Measurements from ENCODE around the gene NCAM1.
"Not testable (repeated sequence)": the region's sequence is repeated elsewhere in the genome, so short reads cannot be mapped to it uniquely, and the experiment has no call there.

Gene NCAM1

DNA sequence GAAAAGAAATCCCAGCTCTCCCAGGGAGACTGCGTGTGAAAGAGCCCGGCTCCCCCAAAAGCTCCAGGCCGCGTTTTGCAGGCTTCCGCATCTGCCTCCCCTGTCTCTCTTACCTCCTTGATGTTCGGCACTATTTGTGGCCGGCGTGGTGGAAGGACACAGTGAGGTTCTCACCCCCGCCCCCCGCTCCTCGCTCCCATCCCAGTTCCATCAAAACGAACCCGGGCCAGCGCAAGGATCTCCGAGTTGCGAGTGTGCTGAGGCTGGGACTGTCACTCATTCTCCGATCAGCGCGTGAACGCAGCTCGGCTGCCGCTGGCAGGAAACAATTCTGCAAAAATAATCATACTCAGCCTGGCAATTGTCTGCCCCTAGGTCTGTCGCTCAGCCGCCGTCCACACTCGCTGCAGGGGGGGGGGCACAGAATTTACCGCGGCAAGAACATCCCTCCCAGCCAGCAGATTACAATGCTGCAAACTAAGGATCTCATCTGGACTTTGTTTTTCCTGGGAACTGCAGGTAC is at the start of gene NCAM1:
Gene NCAM1, plus strand, starts transcription at position 275 of the 523 bp plus-strand sequence.
- DNase-seq (ENCODE audit: low spot score): peak; percentile 92

DNA sequence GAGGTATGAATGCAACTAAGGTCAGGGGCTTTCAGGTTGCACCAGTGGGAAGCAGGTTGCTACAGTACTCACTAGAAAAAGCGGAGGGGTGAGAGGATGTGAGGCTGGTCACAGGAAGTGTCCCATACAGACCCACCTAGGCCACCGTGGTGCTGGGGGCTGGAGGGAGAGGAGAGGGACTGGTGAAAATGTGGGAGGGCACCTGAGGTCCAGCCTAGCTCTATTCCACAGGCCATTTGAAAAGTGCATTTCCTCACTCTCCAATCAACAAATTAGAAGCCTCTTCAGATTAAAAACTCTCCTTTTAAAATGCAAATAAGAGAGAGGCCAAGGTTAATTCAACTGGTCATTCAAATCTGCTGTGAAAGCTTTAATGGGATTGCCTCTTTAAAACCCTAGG is 38.6 kb upstream of the NCAM1 start:
- DNase-seq (ENCODE audit: low spot score): no peak

DNA sequence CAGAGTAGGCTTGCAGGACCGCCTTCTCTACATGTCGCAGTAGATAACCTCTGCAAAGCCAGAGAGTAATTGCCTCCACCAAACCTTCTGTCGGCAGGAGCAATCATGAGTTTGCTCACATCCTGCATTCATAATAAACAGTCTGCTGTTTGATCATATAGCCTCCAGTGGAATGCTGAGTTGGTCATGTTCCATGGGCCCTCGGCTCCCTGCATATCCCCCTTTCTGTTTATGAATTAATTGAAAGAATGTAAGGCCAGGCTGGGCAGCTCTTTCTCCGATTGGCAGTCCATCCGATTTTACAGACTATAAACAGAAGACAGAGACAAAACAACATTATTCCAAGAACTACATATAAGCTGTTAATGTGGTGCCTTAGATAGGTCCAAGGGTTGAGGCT is 36.4 kb upstream of the NCAM1 start:
- DNase-seq (ENCODE audit: low spot score): not testable (repeated sequence)

DNA sequence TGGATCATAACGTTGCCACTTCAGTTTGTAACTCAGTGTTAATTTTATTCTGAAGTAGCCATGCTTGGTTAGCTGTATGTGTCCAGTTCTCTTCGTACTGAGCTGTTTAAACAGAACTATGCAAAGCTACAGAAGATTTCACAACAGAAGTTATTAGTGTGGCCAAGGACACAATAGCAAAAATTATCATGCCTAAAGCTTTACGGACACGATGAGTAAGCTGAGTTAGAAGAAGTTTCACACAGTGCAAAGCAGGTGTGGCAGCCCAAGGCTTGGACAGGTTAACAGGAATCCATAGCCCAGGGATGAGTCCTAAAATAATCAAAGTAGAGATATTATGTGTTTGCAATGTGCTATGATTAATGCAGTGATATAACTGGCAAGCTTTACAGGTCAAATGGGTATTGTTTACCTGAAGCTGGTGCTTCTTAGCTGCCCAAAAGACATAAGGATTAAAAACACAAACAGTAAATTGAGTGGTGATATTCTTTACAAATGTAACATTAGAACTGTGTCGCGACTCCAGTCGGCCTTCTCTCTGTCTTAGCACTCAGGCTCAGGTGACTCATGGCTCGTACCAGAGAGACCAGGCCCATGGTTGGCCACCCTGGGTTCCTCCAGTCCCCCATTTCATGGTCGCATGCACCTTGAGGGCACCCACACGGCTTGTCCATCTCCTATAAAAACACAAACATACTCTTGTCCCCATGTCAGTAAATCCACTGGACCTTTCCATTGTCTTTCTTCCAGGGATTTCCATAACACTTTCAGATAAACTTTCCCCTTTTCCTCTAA is 35.5 kb upstream of the NCAM1 start:
- DNase-seq (ENCODE audit: low spot score): no peak

DNA sequence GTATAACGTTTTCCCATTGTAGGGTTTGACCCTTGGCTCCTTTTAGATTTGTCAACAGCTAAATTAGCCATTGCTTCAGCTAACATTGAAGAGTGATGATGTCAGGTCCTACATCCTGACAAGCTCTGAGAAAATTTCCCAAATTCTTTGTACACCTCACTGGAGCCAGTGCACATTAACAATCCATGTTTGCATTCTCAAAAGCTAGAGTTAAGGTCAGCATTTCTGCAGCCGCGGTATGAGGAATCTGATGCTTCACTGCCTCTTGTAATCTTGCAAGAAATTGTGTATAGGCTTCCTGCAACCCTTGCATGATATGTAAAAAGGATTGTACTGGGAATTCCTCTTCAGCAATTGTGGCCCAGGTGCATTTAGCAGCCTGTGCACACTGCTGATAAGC is 33.1 kb upstream of the NCAM1 start:
- no peak for DNase-seq (ENCODE audit: low spot score)

DNA sequence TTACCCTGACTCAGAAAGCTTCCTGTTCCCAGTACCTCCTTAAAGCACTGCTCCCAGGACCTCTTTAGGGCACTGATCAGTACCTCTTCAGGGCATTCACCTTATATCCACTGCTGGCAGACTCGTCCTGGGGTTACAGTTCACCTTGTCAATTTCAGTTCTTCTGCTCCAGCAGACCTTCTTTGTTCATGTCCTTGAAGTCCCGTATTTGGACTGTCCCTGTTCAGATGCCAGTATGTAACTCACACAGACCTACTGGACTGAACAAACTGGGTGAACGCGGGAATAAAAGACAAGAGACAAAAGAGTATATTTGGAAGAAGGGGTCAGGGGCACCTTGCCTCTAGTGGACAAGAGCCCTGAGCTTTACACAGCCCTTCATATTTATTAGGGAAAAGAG is 31.8 kb upstream of the NCAM1 start:
- no peak for DNase-seq (ENCODE audit: low spot score)

DNA sequence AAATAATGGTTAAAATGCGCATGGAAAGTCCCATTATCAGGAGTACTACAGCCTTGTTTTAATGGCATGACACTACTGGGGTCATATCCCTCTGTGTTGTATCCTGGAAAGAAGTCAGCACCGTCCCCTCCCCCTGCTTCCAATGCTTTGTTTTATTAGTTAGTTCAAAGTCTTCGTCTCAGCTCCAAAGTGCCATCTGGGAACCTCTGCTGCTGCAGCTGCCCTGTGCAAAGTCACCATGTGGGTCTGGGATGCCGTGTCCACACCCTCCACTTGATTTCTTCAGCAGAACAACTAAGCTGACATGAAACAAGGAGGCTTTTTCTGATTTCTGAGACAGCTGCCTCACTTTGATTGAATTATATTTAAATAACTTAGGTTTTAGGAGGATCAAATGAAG is 29.5 kb upstream of the NCAM1 start:
- DNase-seq (ENCODE audit: low spot score): no peak

DNA sequence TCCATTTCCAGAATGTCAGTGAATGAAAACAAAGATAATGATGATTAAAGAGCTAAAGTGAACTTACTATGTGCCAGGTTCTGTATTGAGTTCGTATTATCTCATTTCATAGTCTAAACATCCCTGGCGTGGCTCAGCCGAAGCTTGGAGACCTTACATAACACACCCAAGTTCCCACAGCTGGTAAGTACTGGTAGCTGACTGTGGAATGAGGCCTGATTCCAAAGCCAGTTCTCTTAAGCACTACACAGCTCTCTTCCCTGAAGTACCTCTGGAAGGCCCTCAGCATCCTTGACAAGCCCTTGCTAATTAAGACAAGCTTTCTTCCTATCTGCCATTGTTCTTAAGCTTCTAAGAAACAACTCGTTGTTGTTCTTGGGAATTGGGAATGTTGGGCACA is 28.6 kb upstream of the NCAM1 start:
- no peak for DNase-seq (ENCODE audit: low spot score)

DNA sequence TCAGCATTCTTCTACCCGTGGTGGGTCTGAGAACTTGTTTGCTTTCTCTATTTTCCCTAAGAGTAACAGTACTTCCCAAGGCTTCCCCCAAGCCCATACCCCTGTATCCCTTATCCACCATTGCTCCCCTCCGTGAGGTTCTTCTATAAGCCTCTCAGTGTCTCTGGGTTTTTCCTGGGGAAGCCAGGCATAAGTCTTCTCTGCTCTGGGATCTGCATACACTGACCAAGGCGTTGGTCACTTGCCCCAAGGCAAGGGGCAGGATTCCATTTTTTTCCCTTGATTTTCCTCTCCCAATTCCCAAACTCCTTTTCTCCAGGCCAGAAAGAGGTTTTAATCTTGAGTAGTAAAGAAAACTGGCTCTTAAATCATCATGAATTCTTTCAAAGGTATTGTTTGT is 27.2 kb upstream of the NCAM1 start:
- DNase-seq (ENCODE audit: low spot score): no peak

DNA sequence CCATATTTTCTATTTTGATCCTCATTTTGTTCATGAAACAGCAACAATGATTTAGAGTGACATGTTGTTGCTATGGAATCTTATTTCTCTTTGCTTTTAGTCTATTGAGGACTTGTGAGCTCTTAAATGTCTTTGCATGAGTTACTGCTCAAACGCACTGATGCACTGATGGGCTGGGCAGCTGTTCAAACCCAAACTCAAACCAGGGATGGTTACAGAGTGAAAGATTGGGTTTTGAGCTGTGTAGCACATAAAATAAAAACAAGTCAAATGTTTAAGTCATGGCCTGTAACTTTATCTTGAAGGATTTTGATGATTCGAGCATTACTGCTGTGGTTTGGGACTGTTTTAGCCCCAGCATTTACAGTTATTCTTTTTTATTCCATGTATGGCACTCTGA is 20.1 kb upstream of the NCAM1 start:
- no peak for DNase-seq (ENCODE audit: low spot score)

DNA sequence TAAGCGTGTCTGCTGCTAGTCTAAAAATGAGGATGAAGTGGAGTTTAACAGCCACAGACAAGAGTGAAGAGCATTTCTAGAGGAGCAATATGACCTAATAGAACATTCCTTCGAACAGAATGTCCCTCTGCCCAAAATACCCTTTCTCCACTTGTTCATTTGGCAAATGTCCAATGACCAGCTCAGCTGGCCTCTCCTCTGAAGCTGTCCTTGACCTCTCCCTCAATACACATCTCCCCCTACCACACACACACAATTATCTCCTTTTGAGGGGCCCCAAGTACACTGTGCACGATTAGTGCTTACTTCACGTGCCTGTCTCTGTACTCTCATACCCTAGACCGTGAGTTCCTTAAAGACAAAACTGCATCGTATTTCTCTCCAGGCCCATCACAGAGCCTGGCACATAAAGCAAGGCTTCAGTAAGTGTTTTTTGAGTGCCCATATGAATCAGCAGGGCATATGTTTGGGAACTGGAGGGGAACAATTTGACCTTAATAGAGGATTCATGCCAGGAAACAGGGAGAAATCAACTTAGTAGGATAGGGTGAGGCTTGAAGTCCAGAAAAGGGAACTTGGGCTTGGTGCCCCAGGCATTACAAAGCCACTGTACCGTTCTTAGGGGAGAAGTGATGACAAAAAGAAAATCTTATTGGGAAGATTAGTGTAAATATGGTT is 18.1 kb upstream of the NCAM1 start:
- no peak for DNase-seq (ENCODE audit: low spot score)

DNA sequence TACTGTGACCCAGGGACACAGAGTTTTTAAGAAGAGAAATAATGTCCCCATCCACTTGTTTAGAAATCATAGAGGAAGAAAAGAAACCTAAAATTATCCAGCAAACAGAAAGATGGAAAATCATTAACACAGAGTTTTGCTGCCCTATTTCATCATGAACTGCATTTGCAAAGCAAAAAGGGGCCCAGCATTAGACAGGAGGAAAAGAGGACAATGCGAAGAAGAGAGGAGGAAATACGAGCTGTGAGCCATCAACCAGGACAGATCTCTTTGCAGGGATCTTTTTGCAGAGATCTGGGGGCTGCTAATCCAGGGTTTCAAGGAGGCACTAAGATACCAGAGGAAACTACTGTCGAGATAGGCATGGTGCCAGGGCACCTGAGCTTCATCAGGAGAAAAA is 14.4 kb upstream of the NCAM1 start:
- DNase-seq (ENCODE audit: low spot score): no peak

DNA sequence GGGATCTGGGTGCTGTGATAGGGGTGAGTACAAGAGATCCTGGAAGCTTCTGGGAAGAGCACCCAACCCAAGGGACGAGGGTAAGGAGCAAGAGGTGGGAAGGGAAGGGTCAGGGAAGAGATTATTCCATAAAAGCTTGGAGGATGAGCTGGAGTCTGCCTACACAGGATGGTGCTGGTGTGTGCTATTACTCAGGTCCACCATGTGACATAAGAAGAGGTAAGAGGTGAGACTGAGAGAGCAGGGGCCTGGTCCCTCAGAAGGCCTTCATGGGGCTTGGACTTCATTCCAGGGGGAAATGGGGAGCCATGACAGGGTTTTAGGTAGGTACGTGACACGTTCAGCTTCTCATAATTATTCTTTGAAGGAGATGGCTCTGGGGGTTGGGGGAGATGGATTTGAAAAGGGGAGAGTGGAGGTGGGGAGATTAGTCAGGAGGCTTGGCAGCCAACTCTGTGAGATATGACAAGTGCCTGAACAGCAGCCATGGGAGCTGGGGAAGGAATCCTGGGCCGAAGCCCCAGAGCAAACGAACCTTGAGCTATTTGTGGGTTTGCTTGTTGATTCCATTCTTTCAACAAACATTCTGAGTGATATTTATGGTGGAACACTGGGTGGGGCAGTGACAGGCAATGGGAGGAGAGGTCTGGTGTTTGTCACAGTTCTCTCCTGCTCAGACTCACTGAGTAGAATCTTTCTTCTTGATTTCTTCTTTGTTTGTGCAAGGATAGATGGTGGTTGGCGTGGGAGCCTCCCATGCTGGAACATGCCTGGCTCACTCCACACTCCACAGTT is 11.2 kb upstream of the NCAM1 start:
- DNase-seq (ENCODE audit: low spot score): no peak

DNA sequence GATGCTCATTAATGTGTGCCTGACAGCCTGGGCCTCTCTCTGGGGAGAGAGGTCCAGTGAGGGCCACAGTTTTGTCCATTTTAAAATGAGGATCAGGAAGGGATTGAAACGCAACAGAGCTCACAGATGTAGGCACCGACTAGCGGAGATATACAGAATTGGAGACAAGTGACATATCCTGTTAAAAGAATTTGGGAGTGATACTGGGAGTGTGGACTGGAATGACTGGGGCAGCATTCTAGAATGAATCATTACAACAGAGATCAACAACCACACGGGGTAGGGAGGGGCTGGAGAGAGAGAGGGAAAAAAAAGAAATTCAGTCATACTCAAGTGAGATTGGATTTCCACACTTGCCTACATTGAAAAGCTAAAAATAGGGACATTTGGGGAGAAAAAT is 2.5 kb upstream of the NCAM1 start:
- DNase-seq (ENCODE audit: low spot score): no peak

DNA sequence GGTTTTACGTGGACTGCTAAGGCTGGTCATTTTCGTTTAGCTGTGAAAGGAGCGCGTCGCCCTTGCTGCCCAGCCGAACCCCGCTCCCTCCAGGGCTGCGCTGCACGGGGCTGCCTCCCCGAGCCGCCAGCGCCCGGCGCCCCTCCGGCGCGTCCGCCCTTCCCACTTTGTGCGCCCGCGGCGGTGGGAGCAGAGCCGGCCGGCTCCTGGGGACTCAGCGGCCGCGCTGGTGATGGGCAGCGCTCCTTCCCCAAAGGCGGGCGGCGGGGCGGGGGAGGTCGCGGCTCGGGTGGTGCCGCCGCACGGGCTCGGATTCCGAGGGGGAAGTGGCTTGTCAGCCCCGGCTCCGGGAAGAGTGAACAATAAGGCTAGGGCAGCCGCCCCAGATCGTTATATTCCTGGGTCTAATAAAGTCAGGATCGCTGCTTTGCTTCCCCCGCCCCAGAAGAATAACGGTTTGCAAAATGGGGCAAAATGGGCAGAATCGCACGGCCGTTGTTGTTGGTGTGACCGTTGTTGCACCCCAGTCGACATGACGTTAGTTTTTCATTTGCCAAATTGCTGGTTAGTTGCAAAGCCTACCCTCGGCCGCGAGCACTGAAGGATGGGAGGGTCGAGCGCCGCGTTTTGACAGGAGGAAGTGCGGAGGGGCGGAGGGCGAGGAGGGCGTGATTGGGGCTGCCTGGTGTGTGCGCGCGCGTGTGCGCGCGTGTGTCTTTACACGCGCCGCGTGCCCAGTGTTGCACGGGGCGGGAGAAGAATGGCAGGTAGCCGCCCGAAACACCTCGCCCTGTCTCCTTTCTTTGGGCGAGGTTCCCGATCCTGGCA is 745 bp downstream of the NCAM1 start:
- peak; percentile 76 for DNase-seq (ENCODE audit: low spot score)

DNA sequence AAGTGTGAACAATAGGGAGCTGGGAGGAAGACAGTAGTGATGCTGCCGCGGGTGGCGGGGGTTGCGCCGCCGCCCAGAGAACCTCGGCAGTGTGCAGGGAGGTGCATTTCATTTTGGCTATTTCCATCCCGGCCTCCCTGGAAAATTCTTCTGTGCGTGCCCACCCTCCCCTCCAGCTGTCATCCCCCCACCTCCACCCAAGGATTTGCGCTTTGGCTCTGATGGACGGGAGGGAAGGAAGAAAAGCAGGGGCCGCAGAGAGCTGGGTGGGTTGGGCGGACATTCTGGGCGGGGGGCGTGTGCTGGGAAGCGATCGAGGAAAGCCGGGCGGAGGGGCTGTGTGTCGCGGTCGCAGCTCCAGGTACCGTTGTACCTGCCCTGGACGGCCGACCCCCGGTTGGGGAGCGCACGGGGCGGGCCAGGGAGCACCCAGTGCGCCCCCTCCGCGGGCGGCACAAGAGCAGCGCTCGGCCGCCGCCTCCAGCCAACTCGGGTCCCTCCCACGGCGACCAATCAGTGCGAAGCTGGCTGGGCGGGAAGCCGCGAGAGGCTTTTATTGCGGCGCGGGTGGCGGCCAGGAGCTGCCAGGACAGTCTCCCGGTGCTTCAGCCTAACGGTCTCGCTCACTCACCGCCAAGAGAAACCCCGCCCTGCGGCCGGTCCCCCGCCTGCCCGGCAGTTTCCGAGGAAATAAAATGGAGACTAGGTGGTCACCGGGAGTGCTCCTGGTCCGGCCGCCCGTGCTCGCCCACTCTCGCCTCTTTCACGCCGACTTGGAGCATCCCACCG is 1.6 kb downstream of the NCAM1 start:
- DNase-seq (ENCODE audit: low spot score): peak; percentile 82

DNA sequence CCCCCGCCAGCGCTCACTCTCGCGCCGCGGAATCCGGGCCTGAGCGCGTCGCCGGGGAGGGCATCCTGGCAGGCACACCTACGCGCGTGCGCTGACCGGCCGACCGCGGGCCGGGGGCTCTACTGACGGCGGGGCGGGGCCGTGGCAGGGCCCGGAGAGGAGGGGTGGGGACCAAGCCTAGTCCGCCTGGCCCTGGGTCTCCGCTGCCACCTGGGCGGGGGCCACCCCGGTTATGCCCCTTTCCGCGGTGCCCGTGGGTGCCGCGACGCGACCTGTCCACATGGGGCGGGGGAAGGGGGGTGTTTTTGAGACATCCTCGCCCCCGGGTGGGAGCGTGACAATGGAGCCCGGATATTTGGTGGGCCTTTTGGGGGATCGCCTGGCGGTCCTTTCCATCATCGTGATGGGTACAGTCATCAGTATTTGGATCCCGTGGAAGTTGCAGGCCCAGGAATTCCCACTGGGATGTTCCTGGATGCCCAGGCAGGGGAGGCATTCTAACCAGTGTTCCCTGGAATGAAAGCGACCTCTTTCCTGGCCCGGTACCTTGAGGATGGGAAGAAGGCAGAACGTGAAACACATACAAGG is 2.2 kb downstream of the NCAM1 start:
- DNase-seq (ENCODE audit: low spot score): no peak

DNA sequence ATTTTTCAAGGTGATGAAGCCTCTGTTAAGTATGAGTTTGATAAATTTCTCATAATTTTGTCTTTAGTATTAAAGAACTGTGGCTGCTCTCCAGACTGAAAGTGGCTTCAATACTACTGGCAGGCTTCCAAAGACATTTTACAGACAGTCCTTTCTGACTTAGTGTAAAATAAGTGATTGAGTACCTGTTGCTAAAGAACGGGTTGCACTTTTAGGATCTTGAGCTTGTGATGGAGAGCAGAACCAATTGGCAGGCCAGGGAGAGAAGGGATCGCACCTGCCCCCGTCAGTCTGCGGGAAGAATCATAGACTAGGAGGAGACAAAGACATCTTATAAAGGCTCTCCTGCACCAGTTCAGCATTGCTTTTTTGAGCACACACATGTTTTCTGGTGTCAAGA is 4.4 kb downstream of the NCAM1 start:
- DNase-seq (ENCODE audit: low spot score): no peak

DNA sequence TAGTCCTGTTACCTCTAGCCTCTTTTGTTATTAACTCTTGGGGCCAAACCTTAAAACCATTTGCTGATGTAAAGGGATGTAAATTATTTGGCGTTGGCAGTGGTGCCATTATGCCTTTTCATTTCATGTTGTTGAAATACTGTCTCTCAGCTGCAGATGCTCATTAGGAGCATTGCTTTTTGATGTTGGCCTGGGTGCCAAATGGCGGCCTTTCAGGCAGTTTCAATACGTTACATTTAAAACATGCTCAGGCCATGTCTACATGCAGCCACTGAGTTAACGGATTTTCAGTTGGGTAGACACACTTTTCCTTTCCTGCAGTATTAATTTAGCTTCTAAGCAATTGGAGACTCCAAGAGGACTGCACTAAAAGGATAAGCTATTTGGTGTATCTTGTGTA is 5.3 kb downstream of the NCAM1 start:
- no peak for DNase-seq (ENCODE audit: low spot score)

DNA sequence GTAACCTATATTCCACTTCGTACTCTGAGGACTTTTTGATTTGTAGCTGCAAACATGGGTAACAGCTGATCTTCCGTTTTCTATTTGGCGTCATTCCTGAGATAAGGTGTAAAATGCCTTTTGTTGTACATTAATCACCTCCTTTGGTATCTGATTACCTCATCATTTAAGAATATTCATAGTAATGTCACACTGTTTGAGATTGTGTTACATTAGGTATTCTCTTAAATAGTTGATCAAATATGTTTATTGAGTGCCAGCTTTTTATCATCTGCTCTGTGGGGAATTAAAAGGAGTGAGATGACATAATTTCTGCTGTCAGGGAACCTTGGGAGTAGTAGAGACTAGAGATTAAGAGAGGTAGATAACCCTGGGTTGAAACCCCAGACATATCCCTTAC is 5.9 kb downstream of the NCAM1 start:
- no peak for DNase-seq (ENCODE audit: low spot score)

Measured in globus pallidus (tissue), 1 donor.